Thoracic aorta (tissue), 2 donors: ENCODE results near the gene HOXA10. TPM values are rescaled to one million over a fixed set of nuclear protein-coding genes. Genes with fewer than 3 reads are reported as not detected.

ENCODE experiments used
- ATAC-seq: fragments of 150-250 bp; one replicate; pipeline ENCODE4 v1.8.0; 2017; ENCODE audit warnings: low read depth; ENCODE audit not compliant: insufficient number of reproducible peaks, low FRiP score
- DNase-seq: peaks from one replicate; pipeline ENCODE4 v3.0.0-alpha.2; 2020; ENCODE audit warnings: low spot score
- H3K27ac ChIP-seq, 2 donors: fragments of 200-600 bp; sonication (generic); 1 replicate in 1 of 2; 2 replicates in 1 of 2; pipeline ENCODE4 v1.5.1; 2016; ENCODE audit warnings: mild to moderate bottlenecking in 2 of 2, moderate library complexity in 2 of 2
- H3K27me3 ChIP-seq: fragments of 200-600 bp; sonication (generic); replicated peaks from 2 replicates; pipeline ENCODE4 v1.6.0; 2016; ENCODE audit warnings: mild to moderate bottlenecking; ENCODE audit not compliant: insufficient read depth
- H3K36me3 ChIP-seq: fragments of 200-600 bp; sonication (generic); one replicate; pipeline ENCODE4 v1.5.1; 2016
- H3K4me1 ChIP-seq, 2 donors: fragments of 200-600 bp; sonication (generic); 1 replicate in 1 of 2; 2 replicates in 1 of 2; pipeline versions ENCODE4 v1.5.1 to v1.6.0; 2016; ENCODE audit warnings: low read depth in 2 of 2, mild to moderate bottlenecking in 1 of 2; ENCODE audit not compliant: control insufficient read depth in 1 of 2
- H3K4me3 ChIP-seq: fragments of 200-600 bp; sonication (generic); 2 replicates; pipeline ENCODE4 v1.5.1; 2016; ENCODE audit warnings: mild to moderate bottlenecking
- H3K9me3 ChIP-seq: fragments of 200-600 bp; sonication (generic); 2 replicates; pipeline ENCODE4 v1.5.1; 2016
- CTCF ChIP-seq: fragments of 200-600 bp; sonication (generic); IDR thresholded peaks from one replicate; pipeline ENCODE4 v1.5.1; 2019; ENCODE audit warnings: antibody characterized with exemption
- total RNA-seq, 2 donors: library from RNA; depleted of rRNA; stranded (reverse); fragments of >200 nt; gene quantifications; one replicate each; pipeline versions ENCODE4 v1.1.0 to v1.2.3, GENCODE V29; 2016

HOXA10 gene
- total RNA-seq, 2 donors from 2014 or later: 0.81 TPM; not detected in 1

- DNase-seq: no peak
- Histone ChIP-seq H3K27me3 (no peaks in the 10 kb centered on the region), H3K4me3 (no peak overlapping the region), H3K4me1 (peaks cover 7 to 33% of the 10 kb centered on the region in 2 donors), H3K9me3 (no peaks in the 10 kb centered on the region), H3K36me3 (peaks cover 3% of the 10 kb centered on the region), H3K27ac (peak overlapping the region; percentile 66 to 95)
- ATAC-seq: no peak
- TF ChIP-seq CTCF: no peak
These were observed 36.3 kb downstream of the HOXA10 start for GRCh38 chr7:27137640-27138315.

- Histone ChIP-seq H3K4me3 (no peak overlapping the region), H3K36me3 (no peaks in the 10 kb centered on the region), H3K27me3 (no peaks in the 10 kb centered on the region), H3K27ac (peak overlapping the region in 1 of 2 donors; percentile 24), H3K4me1 (peaks cover 7 to 21% of the 10 kb centered on the region in 2 donors), H3K9me3 (no peaks in the 10 kb centered on the region)
- DNase-seq: no peak
- no peak for TF ChIP-seq CTCF
- ATAC-seq: no peak
These were observed 39.7 kb downstream of the HOXA10 start for GRCh38 chr7:27134392-27134791.

- Histone ChIP-seq H3K27ac (peak overlapping the region in 1 of 2 donors; percentile 24), H3K4me3 (no peak overlapping the region), H3K9me3 (no peaks in the 10 kb centered on the region), H3K36me3 (no peaks in the 10 kb centered on the region), H3K27me3 (no peaks in the 10 kb centered on the region), H3K4me1 (peaks cover 7 to 29% of the 10 kb centered on the region in 2 donors)
- no peak for ATAC-seq
- TF ChIP-seq CTCF: no peak
- no peak for DNase-seq
These were observed 40.5 kb downstream of the HOXA10 start for GRCh38 chr7:27133409-27134231.

DNA sequence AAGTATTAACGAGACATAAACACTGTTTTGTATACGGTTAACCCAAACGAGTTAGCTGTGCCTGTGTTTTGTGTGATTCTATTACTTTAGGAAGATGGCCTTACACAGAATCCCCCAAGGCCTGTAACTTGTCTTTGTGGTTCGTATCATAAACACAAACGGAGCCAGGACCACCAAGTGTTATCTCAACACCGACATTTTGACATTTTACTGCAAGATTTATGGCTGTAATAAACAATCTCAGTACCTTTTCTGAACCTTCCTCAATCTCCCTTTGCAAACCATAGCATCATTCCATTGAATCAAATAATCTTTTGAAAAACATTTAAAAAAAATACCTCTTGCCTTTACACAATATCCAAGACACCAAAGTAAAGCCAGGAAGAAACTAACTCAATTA is 41.1 kb downstream of the HOXA10 start:
- no peak for TF ChIP-seq CTCF

DNA sequence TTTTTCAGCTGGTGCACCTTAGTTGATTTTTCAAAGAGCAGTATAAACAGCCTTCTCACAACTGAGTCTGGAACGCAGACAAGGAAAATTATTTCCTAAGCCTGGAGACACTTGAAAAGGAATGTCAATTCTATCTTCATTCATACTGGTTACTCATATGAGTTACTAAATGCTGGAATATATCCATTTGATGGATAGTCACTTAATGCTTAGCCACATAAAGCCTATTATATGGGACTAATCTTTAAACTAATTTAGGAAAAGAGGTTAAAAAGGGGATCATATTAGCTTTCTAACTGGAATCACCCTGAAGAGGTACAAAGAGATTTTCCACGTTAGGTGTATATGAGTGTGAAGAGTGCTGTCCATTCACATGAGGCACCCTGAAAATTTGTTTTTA is 41.9 kb downstream of the HOXA10 start:
- H3K4me1 ChIP-seq: peaks cover 7 to 41% of the 10 kb centered on the region in 2 donors
- TF ChIP-seq CTCF: no peak
- DNase-seq (no peak), ATAC-seq (no peak)
- no peak overlapping the region for H3K4me3 ChIP-seq
- H3K27ac ChIP-seq: no peak overlapping the region
- H3K27me3 ChIP-seq: no peaks in the 10 kb centered on the region
- H3K9me3 ChIP-seq: no peaks in the 10 kb centered on the region
- H3K36me3 ChIP-seq: no peaks in the 10 kb centered on the region

More for the DNA sequence above, 41.1 kb downstream of the HOXA10 start:
- Histone ChIP-seq H3K9me3 (no peaks in the 10 kb centered on the region), H3K27me3 (no peaks in the 10 kb centered on the region), H3K36me3 (no peaks in the 10 kb centered on the region), H3K4me1 (peaks cover 7 to 34% of the 10 kb centered on the region in 2 donors), H3K4me3 (no peak overlapping the region), H3K27ac (no peak overlapping the region)
- no peak for DNase-seq
- no peak for ATAC-seq
